ENCODE results near the gene SIAH2.

GRCh38 chr3:150739877-150740645 lies 22.9 kb downstream of the SIAH2 start:
- TF ChIP-seq POLR2A (IDR thresholded peaks at IDR 0.05; ENCODE audit: low read depth, low read length) (no peak), TAF1 (IDR thresholded peaks at IDR 0.05; ENCODE audit: borderline replicate concordance, low read depth, low read length) (no peak), POLR2AphosphoS5 (IDR thresholded peaks at IDR 0.05; ENCODE audit: low read depth, low read length) (no peak)

Measured in GM12892 (cell line).